T-helper 1 cell treated with Interleukin-12 subunit alpha and Interleukin-12 subunit beta and Interleukin-4 antibody, amounts not matched to agents 30 μg/mL and 1 μg/mL, for 36 hours (primary cell): ENCODE measurements around the gene NOC4L.

ENCODE experiments used
- H3K27ac Mint-ChIP-seq: one replicate; pipeline ENCODE4 v1.8.0; 2021; ENCODE audit warnings: mild to moderate bottlenecking, mixed read lengths
- H3K27me3 Mint-ChIP-seq: one replicate; pipeline ENCODE4 v1.8.0; 2021; ENCODE audit warnings: low read depth, mixed read lengths
- H3K36me3 Mint-ChIP-seq: one replicate; pipeline ENCODE4 v1.8.0; 2021; ENCODE audit warnings: low read depth, mixed read lengths
- H3K4me1 Mint-ChIP-seq: one replicate; pipeline ENCODE4 v1.8.0; 2021; ENCODE audit warnings: low read depth, mixed read lengths
- H3K4me3 Mint-ChIP-seq: one replicate; pipeline ENCODE4 v1.8.0; 2021; ENCODE audit warnings: mild to moderate bottlenecking, moderate library complexity, mixed read lengths
- H3K9me3 Mint-ChIP-seq: one replicate; pipeline ENCODE4 v1.8.0; 2021; ENCODE audit warnings: mixed read lengths

Gene NOC4L

DNA sequence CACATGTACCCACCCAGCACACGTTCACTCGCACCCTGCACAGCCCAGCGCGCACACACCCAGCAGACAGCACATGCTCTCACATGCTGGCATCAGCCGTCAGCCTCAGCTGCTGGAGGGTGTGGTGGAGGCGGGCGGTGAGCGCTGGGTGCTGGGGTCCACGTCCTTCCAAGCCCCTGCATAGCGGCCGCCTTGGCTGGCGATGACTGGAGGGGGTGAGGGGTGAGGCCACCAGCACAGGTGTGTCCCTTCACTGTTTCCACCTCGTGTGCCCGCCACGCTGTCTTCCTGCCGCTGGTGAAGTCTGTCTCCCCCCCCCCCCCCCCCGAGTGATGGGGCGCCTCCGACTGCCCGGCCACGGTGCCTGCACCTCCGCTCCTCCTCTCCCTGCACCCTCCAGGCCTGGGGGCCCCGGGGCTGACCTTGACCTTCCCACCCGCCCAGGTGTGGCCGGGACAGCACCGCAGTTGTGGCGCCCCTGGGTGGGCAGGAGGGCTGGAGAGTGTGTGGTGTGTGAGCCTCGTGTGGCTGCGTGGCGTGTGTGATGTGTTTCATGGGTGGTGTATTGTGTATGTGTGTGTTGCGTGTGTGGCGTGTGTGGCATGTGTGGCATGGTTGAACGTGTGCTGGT lies 37.4 kb downstream of the NOC4L start:
- Mint-ChIP-seq H3K27ac (no peak overlapping the region), H3K4me1 (peaks cover 23% of the 10 kb centered on the region)

DNA sequence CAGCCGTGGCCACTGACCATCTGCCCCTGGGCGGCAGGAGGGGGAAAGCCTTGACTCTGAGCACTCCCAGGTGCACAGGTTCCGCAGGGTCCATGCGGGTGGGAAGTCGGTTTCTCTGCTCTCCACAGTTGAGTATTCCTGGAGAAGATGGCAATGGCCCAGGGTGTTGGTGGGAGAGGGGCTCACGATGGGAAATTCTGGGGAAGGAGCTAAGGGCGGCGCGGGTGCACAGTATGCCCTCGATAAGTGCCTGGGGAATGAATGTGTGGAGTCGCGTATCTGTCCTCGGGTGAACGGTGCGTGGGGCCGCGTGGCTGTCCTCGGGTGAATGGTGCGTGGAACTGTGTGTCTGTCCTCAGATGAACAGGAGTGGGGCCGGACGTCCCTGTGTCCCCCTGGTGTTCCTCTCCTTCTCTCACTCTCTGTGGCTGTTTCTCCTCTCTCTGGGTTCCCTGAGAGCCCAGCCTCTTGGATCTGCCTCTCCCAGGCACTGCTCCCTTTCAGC lies 38.0 kb downstream of the NOC4L start:
- Mint-ChIP-seq H3K4me1 (peaks cover 28% of the 10 kb centered on the region), H3K27ac (no peak overlapping the region), H3K36me3 (peaks cover 3% of the 10 kb centered on the region), H3K9me3 (peaks cover 4% of the 10 kb centered on the region), H3K27me3 (peaks cover 23% of the 10 kb centered on the region), H3K4me3 (no peak overlapping the region)

More for the DNA sequence above, 37.4 kb downstream of the NOC4L start:
- peaks cover 3% of the 10 kb centered on the region for H3K36me3 Mint-ChIP-seq
- no peak overlapping the region for H3K4me3 Mint-ChIP-seq
- peaks cover 4% of the 10 kb centered on the region for H3K9me3 Mint-ChIP-seq
- peaks cover 23% of the 10 kb centered on the region for H3K27me3 Mint-ChIP-seq

DNA sequence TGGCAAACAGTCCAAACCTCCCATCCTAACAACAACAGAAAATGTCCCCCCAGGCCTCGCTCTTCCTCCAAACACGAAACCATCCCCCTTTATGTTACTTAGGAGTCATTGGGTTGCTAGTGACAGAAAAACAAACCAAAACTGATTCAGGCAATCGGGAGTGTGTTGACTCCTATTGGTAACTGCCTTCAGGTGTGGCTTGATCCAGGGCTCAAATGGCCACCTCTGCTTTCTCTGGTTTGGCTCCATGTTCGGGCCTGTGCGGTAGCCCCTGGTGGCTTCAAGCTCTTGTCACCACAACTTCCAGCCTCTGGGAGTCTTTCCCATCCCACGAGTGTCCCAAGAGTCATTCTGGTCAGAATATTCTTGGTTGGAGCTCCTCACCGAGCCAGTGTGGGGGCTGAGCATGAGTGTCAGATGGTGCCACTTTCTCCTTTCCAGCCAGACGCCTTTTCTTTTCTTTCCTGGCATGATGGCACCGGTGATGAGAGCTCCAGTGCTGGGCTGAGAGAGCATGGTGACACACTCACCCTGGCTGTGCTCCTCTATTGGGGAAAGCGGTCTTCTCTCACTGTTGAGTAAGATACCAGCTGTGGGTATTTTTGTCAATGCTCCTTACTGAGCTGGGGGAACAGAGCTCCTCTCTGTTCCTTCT lies 38.6 kb downstream of the NOC4L start:
- peaks cover 3% of the 10 kb centered on the region for H3K36me3 Mint-ChIP-seq
- no peak overlapping the region for H3K4me3 Mint-ChIP-seq
- H3K4me1 Mint-ChIP-seq, result peaks cover 31% of the 10 kb centered on the region
- H3K9me3 Mint-ChIP-seq, result peaks cover 4% of the 10 kb centered on the region
- peaks cover 23% of the 10 kb centered on the region for H3K27me3 Mint-ChIP-seq
- no peak overlapping the region for H3K27ac Mint-ChIP-seq

DNA sequence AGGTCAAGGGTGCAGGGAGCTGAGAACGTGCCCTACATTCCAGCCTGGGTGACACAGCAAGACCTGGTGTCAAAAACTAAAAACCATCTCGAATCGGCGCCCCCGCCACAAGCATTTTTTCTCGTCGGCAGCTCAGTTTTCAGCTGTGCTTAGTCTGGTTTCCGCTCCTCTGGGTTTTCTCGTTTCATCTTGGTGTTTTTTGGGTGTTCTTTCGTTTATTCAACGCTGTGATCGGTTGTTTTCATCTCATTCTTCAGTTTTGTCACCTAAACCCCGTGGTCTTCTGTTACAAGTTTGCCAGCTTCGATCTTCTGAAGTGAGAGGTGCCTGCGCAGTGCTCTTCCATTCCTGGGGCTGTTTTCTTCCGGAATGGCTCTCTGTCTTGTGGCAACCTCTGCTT lies 41.4 kb downstream of the NOC4L start:
- peaks cover 3% of the 10 kb centered on the region for H3K36me3 Mint-ChIP-seq
- H3K4me3 Mint-ChIP-seq, result peak overlapping the region; percentile 80
- H3K9me3 Mint-ChIP-seq, result peaks cover 4% of the 10 kb centered on the region
- peaks cover 23% of the 10 kb centered on the region for H3K27me3 Mint-ChIP-seq
- peak overlapping the region; percentile 95 for H3K27ac Mint-ChIP-seq
- peaks cover 29% of the 10 kb centered on the region for H3K4me1 Mint-ChIP-seq

DNA sequence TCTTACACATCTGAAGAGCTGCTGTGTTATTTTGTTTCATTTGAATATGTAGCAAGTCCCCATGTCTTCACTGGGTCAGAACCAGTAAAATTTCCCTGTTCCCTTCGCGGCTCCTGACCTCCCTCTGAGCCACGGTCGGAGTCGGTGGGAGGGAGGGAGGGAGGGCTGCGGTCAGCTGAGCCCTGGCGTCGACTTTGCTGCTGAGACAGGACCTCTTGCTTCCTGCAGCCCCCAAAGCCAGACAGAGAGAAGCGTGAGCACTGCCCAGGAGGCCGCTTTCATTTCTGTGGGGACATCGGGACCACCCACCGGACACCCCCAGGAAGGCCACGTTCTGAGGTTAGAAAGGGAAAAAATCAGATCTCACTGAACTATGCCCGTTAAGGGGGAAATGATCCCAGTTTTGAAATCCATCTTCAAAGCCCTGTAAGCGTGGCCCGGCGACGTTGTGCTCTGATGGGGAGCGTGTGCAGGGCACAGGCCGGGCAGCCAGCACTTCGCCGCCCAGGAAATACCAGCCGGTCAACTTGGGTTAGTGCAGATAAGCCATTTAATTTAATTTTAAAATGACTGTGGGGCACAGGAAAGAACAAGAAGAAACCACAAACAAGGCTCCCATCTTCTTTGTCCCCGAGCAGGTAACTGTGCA lies 42.1 kb downstream of the NOC4L start:
- H3K36me3 Mint-ChIP-seq, result peaks cover 3% of the 10 kb centered on the region
- H3K4me1 Mint-ChIP-seq, result peaks cover 29% of the 10 kb centered on the region
- H3K27me3 Mint-ChIP-seq, result peaks cover 23% of the 10 kb centered on the region
- H3K4me3 Mint-ChIP-seq, result peak overlapping the region; percentile 80
- peaks cover 4% of the 10 kb centered on the region for H3K9me3 Mint-ChIP-seq
- H3K27ac Mint-ChIP-seq, result peak overlapping the region; percentile 95

DNA sequence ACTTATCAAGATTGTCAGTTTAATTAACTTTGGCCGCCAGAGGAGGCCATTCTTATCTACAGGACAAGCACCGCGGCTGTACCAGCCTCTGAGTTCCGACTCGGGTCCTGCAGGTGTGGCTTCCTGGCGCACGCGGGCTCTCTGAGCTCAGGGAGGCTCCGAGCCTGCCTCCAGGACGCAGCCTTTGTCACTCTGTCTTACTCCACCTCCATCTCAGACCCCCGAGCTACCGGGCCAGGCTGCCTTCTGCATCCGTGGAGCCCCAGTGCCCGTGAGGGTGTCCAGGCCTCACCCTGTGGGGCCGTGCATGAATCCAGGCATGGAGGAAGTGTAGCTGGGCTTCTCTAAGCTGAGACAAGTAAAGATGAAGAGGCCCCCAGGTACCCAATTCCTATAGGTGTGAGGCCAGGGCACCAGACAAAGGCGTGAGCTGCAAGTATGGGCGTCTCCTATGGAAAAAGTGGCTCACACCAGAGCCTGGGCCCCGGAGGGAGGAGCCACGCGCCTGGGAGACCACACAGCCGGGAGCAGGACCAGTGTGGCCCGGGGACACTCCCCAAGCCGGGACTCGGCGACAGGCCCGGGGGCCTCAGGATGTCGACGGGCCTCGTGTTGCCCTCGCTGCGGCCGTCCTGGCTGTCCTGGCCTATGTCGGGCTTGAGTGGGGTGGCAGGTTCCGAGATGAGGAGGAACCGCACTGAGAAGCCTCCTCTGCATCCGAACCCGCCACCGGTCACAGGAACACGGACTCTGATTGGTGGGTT lies 42.8 kb downstream of the NOC4L start:
- H3K36me3 Mint-ChIP-seq, result peaks cover 3% of the 10 kb centered on the region
- peak overlapping the region; percentile 95 for H3K27ac Mint-ChIP-seq
- H3K4me3 Mint-ChIP-seq, result peak overlapping the region; percentile 80
- H3K27me3 Mint-ChIP-seq, result peaks cover 23% of the 10 kb centered on the region
- H3K9me3 Mint-ChIP-seq, result peaks cover 4% of the 10 kb centered on the region
- H3K4me1 Mint-ChIP-seq, result peaks cover 29% of the 10 kb centered on the region

DNA sequence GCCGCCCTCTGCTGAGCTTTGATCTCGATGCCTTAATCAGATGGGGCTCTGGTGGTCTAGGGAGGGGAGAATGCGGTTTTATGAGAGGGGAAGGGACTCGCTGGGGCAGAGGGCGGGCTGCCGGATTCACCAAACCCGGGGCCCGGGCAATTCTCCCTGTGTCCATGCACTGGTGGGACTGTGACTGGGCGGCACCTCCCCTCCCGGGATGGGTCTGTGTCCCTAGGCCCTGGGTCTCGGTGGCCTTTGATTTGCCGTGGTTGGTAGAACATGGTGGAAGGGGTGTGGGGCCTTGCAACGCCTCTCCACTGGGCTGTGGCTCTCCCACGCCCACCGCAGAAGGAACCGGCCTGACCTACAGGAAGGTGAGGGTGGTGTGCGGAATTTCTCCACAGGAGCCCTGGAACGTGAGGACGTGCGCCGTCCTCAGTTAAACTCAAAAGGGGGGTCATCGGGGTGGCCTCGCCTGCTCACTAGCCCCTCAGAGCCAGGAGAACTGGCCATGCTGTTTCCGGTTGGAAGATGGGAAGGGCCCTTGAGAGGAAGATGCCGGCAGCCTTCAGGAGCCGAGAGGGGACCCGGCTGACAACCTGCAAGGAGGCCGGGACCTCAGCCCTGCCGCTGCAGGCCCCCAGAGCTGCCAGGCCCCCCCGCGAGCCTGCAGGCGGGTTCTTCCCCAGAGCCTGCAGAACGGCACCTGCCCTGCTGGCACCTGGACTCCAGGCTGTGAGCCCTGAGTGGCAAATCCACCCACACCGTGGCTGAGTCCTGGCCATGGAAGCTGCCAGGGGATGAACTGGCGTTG lies 43.6 kb downstream of the NOC4L start:
- H3K27me3 Mint-ChIP-seq, result peaks cover 23% of the 10 kb centered on the region
- peaks cover 3% of the 10 kb centered on the region for H3K36me3 Mint-ChIP-seq
- H3K4me1 Mint-ChIP-seq, result peaks cover 29% of the 10 kb centered on the region
- peak overlapping the region; percentile 75 for H3K4me3 Mint-ChIP-seq
- no peak overlapping the region for H3K27ac Mint-ChIP-seq
- H3K9me3 Mint-ChIP-seq, result peaks cover 4% of the 10 kb centered on the region

DNA sequence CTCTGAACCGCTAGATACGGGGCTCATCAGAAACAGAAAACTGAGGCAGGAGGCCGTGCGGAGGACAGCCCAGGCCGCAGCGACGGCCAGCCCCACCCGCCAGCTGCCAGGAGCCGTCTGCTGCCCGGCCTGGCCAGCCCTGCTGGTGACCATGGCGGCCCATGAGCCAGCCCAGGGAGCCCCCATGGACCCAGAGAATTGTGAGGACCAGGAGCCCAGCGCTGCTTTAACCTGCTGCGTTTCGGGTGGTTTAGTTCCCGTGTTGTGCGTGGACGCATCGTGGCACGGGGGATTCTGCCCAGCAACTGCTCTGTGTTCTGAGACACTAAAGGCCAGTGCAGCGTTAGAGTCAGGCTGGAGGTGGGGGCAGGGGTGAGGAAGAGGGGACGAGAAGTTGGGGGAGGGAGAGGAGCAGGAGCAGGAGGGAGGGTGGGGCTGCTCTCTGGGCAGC lies 44.2 kb downstream of the NOC4L start:
- H3K4me3 Mint-ChIP-seq, result peak overlapping the region; percentile 75
- peaks cover 17% of the 10 kb centered on the region for H3K27me3 Mint-ChIP-seq
- peaks cover 29% of the 10 kb centered on the region for H3K4me1 Mint-ChIP-seq
- no peak overlapping the region for H3K27ac Mint-ChIP-seq
- peaks cover 3% of the 10 kb centered on the region for H3K36me3 Mint-ChIP-seq
- peaks cover 9% of the 10 kb centered on the region for H3K9me3 Mint-ChIP-seq

DNA sequence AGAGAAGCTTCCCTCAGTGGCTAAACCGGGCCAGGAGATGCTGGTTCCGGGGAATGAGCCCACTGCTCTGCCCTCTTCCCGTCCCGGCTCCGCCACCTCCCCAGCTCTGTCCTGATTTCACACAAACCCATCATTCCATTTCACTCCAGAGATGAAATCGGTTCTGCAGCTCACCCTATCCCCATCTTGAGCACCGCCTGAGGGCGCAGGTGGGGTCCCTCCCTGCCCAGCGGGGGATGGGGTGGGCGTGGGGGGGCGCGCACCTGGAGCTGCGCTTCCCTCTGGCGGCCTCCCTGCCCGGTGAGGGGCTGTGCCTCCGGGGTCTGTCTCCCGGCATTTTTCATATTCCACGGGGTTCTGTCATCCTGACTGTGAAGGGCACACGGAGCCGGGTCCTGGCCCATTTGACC lies 44.7 kb downstream of the NOC4L start:
- Mint-ChIP-seq H3K4me3 (peak overlapping the region; percentile 91), H3K27me3 (peaks cover 15% of the 10 kb centered on the region), H3K27ac (peak overlapping the region; percentile 85), H3K36me3 (peaks cover 3% of the 10 kb centered on the region), H3K9me3 (peaks cover 14% of the 10 kb centered on the region), H3K4me1 (peaks cover 29% of the 10 kb centered on the region)

DNA sequence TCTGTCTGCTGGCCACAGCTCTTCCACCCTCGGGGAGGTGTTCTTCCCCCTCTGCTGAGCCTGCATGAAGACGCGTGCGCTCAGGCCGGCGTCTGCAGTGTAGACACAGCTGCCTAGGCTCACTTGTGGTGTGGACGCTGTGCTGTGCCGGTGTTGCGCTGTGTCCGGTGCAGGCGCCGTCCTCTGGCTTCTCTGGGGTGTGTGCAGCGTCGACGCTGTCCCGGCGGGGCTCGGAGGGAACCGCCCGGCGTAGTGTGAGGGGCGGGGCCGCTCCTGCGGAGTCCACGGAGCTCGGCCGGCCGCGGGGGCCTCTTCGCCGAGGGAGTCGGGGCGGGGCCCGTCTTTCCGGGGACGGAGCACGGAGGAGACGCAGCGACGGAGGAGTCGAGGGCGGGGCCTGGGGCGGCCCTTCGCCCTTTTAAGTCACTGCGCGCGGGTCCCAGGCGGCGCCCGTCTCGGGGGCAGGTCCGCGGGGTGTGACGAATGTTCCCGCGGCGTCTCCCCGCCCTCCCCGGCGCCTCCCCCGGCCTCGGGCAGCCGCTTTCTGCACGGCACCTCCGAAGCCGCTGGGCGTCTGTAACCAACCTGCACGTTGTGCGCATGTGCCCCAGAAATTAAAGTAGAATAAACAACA lies 45.2 kb downstream of the NOC4L start:
- H3K27ac Mint-ChIP-seq, result peak overlapping the region; percentile 91
- peaks cover 19% of the 10 kb centered on the region for H3K9me3 Mint-ChIP-seq
- peaks cover 3% of the 10 kb centered on the region for H3K36me3 Mint-ChIP-seq
- H3K4me3 Mint-ChIP-seq, result peak overlapping the region; percentile 91
- H3K4me1 Mint-ChIP-seq, result peaks cover 29% of the 10 kb centered on the region
- H3K27me3 Mint-ChIP-seq, result peaks cover 11% of the 10 kb centered on the region

DNA sequence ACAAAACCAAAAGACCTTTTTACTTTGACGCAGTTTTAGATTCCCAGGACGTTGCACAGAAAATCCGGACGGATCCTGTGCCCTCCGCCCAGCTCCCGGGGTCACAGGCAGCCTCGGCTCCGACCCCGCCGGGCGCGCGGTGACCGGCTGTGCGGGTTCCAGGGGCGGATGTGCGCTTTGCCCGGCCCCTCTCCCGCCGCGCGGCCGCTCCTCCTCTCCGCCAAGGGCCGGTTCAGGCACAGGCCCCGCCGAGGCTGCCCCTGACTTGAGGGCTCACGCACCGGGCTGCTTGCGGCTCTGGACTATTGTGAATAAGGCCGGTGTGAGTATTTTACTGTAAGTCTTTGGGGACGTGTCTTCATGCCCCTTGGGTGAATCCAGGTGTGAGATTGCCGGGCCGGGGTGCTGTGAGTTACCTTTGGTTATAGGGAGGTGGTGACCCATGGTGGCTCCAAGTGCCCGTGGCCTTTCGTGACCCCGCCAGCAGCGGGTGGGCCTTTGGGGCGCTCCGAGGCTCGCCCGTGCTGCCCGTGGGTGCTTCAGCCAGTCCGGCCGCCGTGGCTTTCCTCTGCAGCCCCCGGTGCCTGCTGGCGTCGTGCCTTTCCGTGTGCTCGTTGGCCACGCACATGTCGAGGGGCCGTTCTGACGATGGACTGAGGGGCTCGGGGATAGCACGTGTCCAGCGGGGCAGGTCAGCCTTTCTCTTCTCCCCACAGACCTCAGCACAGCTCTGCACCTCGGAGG lies 45.9 kb downstream of the NOC4L start:
- Mint-ChIP-seq H3K4me1 (peaks cover 27% of the 10 kb centered on the region), H3K9me3 (peaks cover 19% of the 10 kb centered on the region), H3K4me3 (peak overlapping the region; percentile 91), H3K27me3 (peaks cover 8% of the 10 kb centered on the region), H3K27ac (peak overlapping the region; percentile 91), H3K36me3 (peaks cover 3% of the 10 kb centered on the region)

DNA sequence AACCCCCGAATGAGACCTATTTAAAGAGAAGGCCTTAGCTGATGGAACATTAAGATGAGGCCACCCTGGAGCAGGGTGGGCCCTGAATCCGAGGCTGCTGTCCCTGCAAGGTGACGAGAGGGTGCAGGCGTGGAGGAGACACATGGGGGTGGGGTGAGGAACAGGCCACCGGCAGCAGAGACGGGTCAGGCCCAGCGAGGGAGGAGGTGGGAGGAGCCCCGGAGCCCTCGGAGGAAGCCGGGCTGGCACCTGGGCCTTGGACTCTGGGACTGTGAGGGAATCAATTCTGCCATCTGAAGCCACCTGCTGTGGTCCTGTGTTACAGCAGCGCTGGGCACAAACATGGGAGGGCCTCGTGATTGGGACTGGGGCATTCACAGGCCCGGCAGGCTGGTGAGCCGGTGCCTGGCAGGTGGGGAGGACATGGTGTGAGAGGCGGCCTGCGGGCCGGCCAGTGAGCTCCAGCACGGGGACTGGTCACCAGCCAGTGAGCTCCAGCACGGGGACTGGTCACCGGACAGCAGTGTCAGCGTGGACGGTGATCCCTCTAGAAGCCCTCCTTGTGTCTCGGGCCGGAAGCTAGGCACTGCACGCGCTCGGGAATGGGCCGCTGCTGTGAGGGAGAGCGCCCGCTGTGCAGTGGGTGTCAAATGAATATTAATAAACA lies 46.7 kb downstream of the NOC4L start:
- peaks cover under 1% of the 10 kb centered on the region for H3K27me3 Mint-ChIP-seq
- no peak overlapping the region for H3K27ac Mint-ChIP-seq
- peaks cover under 1% of the 10 kb centered on the region for H3K36me3 Mint-ChIP-seq
- peaks cover 15% of the 10 kb centered on the region for H3K9me3 Mint-ChIP-seq
- no peak overlapping the region for H3K4me3 Mint-ChIP-seq
- peaks cover 21% of the 10 kb centered on the region for H3K4me1 Mint-ChIP-seq
